WTC11 (cell line): ENCODE measurements around the gene RBFOX2. TPM values are rescaled to one million over a fixed set of nuclear protein-coding genes. Genes with fewer than 3 reads are reported as not detected.

ENCODE experiments used
- ATAC-seq: fragments of 200-7000 bp; cut with Tn5 transposase; 2 replicates; pipeline ENCODE4 v1.10.0; 2021; ENCODE audit warnings: mild to moderate bottlenecking, moderate library complexity
- CTCF ChIA-PET: fragments of 300-600 bp; sonication (Branson Sonifier 250); formaldehyde crosslinking; loops from one replicate; lab custom pipeline; 2021; ENCODE audit warnings: antibody characterized with exemption; lab: Charles Lee
- POLR2A ChIA-PET: fragments of 350-600 bp; sonication (Branson Sonifier 250); formaldehyde crosslinking; loops from one replicate; lab custom pipeline; 2021; ENCODE audit warnings: antibody characterized with exemption; lab: Charles Lee
- DNase-seq: peaks from one replicate; pipeline ENCODE4 v3.0.0; 2021; ENCODE audit warnings: low spot score
- H3K27ac Mint-ChIP-seq: 2 replicates; pipeline ENCODE4 v1.8.0; 2021; ENCODE audit warnings: mixed read lengths
- H3K27me3 Mint-ChIP-seq: 2 replicates; pipeline ENCODE4 v1.8.0; 2021; ENCODE audit warnings: low read depth, mild to moderate bottlenecking, moderate library complexity, mixed read lengths
- H3K36me3 Mint-ChIP-seq: 2 replicates; pipeline ENCODE4 v1.8.0; 2021; ENCODE audit warnings: mixed read lengths
- H3K4me1 Mint-ChIP-seq: 2 replicates; pipeline ENCODE4 v1.8.0; 2022; ENCODE audit warnings: mixed read lengths
- H3K4me3 Mint-ChIP-seq: 2 replicates; pipeline ENCODE4 v1.8.0; 2021; ENCODE audit warnings: mild to moderate bottlenecking, moderate library complexity, mixed read lengths
- H3K9me3 Mint-ChIP-seq: 2 replicates; pipeline ENCODE4 v1.8.0; 2021; ENCODE audit warnings: mixed read lengths
- ETV6 ChIP-seq: sonication (generic); formaldehyde crosslinking; IDR thresholded peaks from 2 replicates; pipeline ENCODE4 v1.8.1; 2022; ENCODE audit warnings: mild to moderate bottlenecking, missing genetic modification reagents
- JAZF1 ChIP-seq: fragments of 250-450 bp; sonication (Bioruptor Pico); IDR thresholded peaks from 2 replicates; pipeline ENCODE4 v1.9.0; 2021; ENCODE audit warnings: moderate library complexity, mild to moderate bottlenecking, inconsistent platforms
- KAT7 ChIP-seq: sonication (generic); formaldehyde crosslinking; IDR thresholded peaks from 2 replicates; pipeline ENCODE4 v1.8.1; 2023; ENCODE audit warnings: missing genetic modification reagents, mild to moderate bottlenecking, borderline replicate concordance
- RORB ChIP-seq: fragments of 250-450 bp; sonication (Bioruptor Pico); IDR thresholded peaks from 2 replicates; pipeline ENCODE4 v1.9.0; 2021; ENCODE audit warnings: mild to moderate bottlenecking
- TCF7 ChIP-seq: sonication (generic); formaldehyde crosslinking; IDR thresholded peaks from 2 replicates; pipeline ENCODE4 v1.8.0; 2022; ENCODE audit warnings: mild to moderate bottlenecking, low read depth, missing genetic modification reagents, moderate library complexity
- ZNF416 ChIP-seq: fragments of 250-450 bp; sonication (Bioruptor Pico); IDR thresholded peaks from 2 replicates; pipeline ENCODE4 v1.9.0; 2021; ENCODE audit warnings: mild to moderate bottlenecking, inconsistent platforms
- total RNA-seq: library from RNA; stranded (reverse); gene quantifications from 3 replicates; pipeline ENCODE4 v1.2.3, GENCODE V29; 2021
- TF ChIP-seq, protein P1 (sequence below): sonication (generic); formaldehyde crosslinking; IDR thresholded peaks from 2 replicates; pipeline ENCODE4 v1.8.0; 2023; ENCODE audit warnings: missing genetic modification reagents, mild to moderate bottlenecking, borderline replicate concordance
- TF ChIP-seq, protein P2 (sequence below): fragments of 250-450 bp; sonication (Bioruptor Pico); IDR thresholded peaks from 2 replicates; pipeline ENCODE4 v1.9.0; 2021; ENCODE audit warnings: mild to moderate bottlenecking
- TF ChIP-seq, protein P3 (sequence below): sonication (generic); formaldehyde crosslinking; IDR thresholded peaks from 2 replicates; pipeline ENCODE4 v1.8.1; 2022; ENCODE audit warnings: mild to moderate bottlenecking, moderate library complexity, missing genetic modification reagents
- TF ChIP-seq, protein P4 (sequence below): sonication (generic); formaldehyde crosslinking; conservative IDR thresholded peaks from 2 replicates; pipeline ENCODE4 v1.8.1; 2022; ENCODE audit warnings: mild to moderate bottlenecking, missing genetic modification reagents
- TF ChIP-seq, protein P5 (sequence below): fragments of 250-450 bp; sonication (Bioruptor Pico); IDR thresholded peaks from 2 replicates; pipeline ENCODE4 v2.1.2; 2022; ENCODE audit warnings: mild to moderate bottlenecking, moderate library complexity
- TF ChIP-seq, protein P6 (sequence below): sonication (generic); formaldehyde crosslinking; conservative IDR thresholded peaks from 2 replicates; pipeline ENCODE4 v1.8.1; 2023; ENCODE audit warnings: mild to moderate bottlenecking, low read depth, missing genetic modification reagents, moderate library complexity
- TF ChIP-seq, protein P7 (sequence below): sonication (generic); formaldehyde crosslinking; IDR thresholded peaks from 2 replicates; pipeline ENCODE4 v1.8.0; 2023; ENCODE audit warnings: missing genetic modification reagents
- TF ChIP-seq, protein P8 (sequence below): sonication (generic); formaldehyde crosslinking; IDR thresholded peaks from 2 replicates; pipeline ENCODE4 v1.8.0; 2023; ENCODE audit warnings: mild to moderate bottlenecking, missing genetic modification reagents
- TF ChIP-seq, protein P9 (sequence below): sonication (generic); formaldehyde crosslinking; IDR thresholded peaks from 2 replicates; pipeline ENCODE4 v1.8.0; 2022; ENCODE audit warnings: mild to moderate bottlenecking, missing genetic modification reagents

Gene RBFOX2
- total RNA-seq, 1 experiment from 2014 or later = 107 TPM

DNA sequence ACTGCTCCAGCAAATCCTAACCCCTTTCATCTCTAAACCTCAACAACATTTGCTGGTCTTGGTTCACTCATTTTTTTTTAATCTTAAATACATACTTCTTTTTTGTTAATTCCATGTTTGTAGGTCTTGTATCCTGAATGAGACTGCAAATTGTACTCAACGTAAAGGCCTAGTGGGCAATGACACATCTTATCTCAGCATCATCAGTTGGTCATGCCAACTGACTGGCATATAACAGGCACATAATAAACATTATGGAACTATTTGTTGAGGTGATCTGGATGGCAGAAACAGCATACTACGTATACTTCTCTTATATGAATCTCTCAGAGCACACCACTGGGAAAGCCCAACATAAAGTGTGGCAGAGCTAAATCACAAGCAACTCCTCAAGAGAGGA, 116.7 kb downstream of the RBFOX2 start (continued):
- TF ChIP-seq, protein P1, sequence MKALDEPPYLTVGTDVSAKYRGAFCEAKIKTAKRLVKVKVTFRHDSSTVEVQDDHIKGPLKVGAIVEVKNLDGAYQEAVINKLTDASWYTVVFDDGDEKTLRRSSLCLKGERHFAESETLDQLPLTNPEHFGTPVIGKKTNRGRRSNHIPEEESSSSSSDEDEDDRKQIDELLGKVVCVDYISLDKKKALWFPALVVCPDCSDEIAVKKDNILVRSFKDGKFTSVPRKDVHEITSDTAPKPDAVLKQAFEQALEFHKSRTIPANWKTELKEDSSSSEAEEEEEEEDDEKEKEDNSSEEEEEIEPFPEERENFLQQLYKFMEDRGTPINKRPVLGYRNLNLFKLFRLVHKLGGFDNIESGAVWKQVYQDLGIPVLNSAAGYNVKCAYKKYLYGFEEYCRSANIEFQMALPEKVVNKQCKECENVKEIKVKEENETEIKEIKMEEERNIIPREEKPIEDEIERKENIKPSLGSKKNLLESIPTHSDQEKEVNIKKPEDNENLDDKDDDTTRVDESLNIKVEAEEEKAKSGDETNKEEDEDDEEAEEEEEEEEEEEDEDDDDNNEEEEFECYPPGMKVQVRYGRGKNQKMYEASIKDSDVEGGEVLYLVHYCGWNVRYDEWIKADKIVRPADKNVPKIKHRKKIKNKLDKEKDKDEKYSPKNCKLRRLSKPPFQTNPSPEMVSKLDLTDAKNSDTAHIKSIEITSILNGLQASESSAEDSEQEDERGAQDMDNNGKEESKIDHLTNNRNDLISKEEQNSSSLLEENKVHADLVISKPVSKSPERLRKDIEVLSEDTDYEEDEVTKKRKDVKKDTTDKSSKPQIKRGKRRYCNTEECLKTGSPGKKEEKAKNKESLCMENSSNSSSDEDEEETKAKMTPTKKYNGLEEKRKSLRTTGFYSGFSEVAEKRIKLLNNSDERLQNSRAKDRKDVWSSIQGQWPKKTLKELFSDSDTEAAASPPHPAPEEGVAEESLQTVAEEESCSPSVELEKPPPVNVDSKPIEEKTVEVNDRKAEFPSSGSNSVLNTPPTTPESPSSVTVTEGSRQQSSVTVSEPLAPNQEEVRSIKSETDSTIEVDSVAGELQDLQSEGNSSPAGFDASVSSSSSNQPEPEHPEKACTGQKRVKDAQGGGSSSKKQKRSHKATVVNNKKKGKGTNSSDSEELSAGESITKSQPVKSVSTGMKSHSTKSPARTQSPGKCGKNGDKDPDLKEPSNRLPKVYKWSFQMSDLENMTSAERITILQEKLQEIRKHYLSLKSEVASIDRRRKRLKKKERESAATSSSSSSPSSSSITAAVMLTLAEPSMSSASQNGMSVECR = no peak
- TF ChIP-seq KAT7 (no peak), TCF7 (no peak)

DNA sequence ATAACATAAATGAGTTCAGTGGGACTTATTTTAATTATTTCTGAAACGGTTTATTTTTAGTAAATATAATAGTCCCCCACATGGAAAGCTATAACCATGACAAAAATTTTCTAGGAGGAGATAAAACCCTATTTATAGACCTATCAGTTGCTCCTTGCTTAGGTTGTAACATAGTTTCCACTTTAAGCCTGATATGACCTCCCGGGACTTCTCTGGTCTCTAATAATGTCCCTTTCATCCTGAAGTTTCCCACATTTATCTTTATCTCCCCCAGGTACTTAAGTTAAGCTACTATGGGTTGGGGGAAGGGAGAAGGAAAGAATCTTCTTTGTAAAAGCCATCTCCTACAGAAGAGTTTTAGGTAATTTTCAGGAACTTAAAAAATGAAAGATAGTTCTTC, 117.7 kb downstream of the RBFOX2 start:
- ChIA-PET POLR2A (no interaction called here), CTCF (interaction anchor here (1.7 kb wide), 1 partner anchor 269 kb away, joined by 3 read pairs; no protein-coding TSS in a partner anchor)
- H3K36me3 Mint-ChIP-seq = no peaks in the 10 kb centered on the region
- H3K4me1 Mint-ChIP-seq = peaks cover 52% of the 10 kb centered on the region
- H3K4me3 Mint-ChIP-seq = no peak overlapping the region
- no peaks in the 10 kb centered on the region for H3K27me3 Mint-ChIP-seq
- TF ChIP-seq ETV6 (no peak), ZNF416 (CRISPR knock-in tag) (no peak), JAZF1 (CRISPR knock-in tag) (no peak), RORB (no peak)
- TF ChIP-seq, protein P2, sequence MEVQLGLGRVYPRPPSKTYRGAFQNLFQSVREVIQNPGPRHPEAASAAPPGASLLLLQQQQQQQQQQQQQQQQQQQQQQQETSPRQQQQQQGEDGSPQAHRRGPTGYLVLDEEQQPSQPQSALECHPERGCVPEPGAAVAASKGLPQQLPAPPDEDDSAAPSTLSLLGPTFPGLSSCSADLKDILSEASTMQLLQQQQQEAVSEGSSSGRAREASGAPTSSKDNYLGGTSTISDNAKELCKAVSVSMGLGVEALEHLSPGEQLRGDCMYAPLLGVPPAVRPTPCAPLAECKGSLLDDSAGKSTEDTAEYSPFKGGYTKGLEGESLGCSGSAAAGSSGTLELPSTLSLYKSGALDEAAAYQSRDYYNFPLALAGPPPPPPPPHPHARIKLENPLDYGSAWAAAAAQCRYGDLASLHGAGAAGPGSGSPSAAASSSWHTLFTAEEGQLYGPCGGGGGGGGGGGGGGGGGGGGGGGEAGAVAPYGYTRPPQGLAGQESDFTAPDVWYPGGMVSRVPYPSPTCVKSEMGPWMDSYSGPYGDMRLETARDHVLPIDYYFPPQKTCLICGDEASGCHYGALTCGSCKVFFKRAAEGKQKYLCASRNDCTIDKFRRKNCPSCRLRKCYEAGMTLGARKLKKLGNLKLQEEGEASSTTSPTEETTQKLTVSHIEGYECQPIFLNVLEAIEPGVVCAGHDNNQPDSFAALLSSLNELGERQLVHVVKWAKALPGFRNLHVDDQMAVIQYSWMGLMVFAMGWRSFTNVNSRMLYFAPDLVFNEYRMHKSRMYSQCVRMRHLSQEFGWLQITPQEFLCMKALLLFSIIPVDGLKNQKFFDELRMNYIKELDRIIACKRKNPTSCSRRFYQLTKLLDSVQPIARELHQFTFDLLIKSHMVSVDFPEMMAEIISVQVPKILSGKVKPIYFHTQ (CRISPR knock-in tag) = no peak
- TF ChIP-seq, protein P3, sequence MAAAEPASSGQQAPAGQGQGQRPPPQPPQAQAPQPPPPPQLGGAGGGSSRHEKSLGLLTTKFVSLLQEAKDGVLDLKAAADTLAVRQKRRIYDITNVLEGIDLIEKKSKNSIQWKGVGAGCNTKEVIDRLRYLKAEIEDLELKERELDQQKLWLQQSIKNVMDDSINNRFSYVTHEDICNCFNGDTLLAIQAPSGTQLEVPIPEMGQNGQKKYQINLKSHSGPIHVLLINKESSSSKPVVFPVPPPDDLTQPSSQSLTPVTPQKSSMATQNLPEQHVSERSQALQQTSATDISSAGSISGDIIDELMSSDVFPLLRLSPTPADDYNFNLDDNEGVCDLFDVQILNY = no peak
- TF ChIP-seq, protein P4, sequence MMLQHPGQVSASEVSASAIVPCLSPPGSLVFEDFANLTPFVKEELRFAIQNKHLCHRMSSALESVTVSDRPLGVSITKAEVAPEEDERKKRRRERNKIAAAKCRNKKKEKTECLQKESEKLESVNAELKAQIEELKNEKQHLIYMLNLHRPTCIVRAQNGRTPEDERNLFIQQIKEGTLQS (CRISPR knock-in tag) = no peak
- TF ChIP-seq, protein P5, sequence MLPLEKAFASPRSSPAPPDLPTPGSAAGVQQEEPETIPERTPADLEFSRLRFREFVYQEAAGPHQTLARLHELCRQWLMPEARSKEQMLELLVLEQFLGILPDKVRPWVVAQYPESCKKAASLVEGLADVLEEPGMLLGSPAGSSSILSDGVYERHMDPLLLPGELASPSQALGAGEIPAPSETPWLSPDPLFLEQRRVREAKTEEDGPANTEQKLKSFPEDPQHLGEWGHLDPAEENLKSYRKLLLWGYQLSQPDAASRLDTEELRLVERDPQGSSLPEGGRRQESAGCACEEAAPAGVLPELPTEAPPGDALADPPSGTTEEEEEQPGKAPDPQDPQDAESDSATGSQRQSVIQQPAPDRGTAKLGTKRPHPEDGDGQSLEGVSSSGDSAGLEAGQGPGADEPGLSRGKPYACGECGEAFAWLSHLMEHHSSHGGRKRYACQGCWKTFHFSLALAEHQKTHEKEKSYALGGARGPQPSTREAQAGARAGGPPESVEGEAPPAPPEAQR (CRISPR knock-in tag) = no peak
- TF ChIP-seq, protein P6, sequence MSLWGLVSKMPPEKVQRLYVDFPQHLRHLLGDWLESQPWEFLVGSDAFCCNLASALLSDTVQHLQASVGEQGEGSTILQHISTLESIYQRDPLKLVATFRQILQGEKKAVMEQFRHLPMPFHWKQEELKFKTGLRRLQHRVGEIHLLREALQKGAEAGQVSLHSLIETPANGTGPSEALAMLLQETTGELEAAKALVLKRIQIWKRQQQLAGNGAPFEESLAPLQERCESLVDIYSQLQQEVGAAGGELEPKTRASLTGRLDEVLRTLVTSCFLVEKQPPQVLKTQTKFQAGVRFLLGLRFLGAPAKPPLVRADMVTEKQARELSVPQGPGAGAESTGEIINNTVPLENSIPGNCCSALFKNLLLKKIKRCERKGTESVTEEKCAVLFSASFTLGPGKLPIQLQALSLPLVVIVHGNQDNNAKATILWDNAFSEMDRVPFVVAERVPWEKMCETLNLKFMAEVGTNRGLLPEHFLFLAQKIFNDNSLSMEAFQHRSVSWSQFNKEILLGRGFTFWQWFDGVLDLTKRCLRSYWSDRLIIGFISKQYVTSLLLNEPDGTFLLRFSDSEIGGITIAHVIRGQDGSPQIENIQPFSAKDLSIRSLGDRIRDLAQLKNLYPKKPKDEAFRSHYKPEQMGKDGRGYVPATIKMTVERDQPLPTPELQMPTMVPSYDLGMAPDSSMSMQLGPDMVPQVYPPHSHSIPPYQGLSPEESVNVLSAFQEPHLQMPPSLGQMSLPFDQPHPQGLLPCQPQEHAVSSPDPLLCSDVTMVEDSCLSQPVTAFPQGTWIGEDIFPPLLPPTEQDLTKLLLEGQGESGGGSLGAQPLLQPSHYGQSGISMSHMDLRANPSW (CRISPR knock-in tag) = no peak
- TF ChIP-seq, protein P7, sequence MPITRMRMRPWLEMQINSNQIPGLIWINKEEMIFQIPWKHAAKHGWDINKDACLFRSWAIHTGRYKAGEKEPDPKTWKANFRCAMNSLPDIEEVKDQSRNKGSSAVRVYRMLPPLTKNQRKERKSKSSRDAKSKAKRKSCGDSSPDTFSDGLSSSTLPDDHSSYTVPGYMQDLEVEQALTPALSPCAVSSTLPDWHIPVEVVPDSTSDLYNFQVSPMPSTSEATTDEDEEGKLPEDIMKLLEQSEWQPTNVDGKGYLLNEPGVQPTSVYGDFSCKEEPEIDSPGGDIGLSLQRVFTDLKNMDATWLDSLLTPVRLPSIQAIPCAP (CRISPR knock-in tag) = no peak
- TF ChIP-seq, protein P8, sequence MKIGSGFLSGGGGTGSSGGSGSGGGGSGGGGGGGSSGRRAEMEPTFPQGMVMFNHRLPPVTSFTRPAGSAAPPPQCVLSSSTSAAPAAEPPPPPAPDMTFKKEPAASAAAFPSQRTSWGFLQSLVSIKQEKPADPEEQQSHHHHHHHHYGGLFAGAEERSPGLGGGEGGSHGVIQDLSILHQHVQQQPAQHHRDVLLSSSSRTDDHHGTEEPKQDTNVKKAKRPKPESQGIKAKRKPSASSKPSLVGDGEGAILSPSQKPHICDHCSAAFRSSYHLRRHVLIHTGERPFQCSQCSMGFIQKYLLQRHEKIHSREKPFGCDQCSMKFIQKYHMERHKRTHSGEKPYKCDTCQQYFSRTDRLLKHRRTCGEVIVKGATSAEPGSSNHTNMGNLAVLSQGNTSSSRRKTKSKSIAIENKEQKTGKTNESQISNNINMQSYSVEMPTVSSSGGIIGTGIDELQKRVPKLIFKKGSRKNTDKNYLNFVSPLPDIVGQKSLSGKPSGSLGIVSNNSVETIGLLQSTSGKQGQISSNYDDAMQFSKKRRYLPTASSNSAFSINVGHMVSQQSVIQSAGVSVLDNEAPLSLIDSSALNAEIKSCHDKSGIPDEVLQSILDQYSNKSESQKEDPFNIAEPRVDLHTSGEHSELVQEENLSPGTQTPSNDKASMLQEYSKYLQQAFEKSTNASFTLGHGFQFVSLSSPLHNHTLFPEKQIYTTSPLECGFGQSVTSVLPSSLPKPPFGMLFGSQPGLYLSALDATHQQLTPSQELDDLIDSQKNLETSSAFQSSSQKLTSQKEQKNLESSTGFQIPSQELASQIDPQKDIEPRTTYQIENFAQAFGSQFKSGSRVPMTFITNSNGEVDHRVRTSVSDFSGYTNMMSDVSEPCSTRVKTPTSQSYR (CRISPR knock-in tag) = no peak
- TF ChIP-seq, protein P9, sequence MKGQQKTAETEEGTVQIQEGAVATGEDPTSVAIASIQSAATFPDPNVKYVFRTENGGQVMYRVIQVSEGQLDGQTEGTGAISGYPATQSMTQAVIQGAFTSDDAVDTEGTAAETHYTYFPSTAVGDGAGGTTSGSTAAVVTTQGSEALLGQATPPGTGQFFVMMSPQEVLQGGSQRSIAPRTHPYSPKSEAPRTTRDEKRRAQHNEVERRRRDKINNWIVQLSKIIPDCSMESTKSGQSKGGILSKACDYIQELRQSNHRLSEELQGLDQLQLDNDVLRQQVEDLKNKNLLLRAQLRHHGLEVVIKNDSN = no peak
- H3K9me3 Mint-ChIP-seq = no peaks in the 10 kb centered on the region
- DNase-seq (no peak), ATAC-seq (no peak)
- no peak overlapping the region for H3K27ac Mint-ChIP-seq
